Adrenal gland (tissue), 5 donors: ENCODE results near the gene PFKM.

Experiments used
- POLR2A ChIP-seq, 2 donors: fragments of 450-650 bp; IDR thresholded peaks; one replicate each; pipeline ENCODE4 v1.6.1; 2017; ENCODE audit warnings: antibody characterized with exemption in 2 of 2, mild to moderate bottlenecking in 2 of 2, moderate library complexity in 1 of 2
- TF ChIP-seq, protein P1 (sequence below), 6 experiments: fragments of 450-650 bp in 4 of 6; fragments of 200-600 bp in 2 of 6; sonication (generic) in 1 of 6; IDR thresholded peaks; 1 replicate in 5 of 6; 2 replicates in 1 of 6; pipeline versions ENCODE4 v1.5.1 to v1.8.0; 2016 to 2021; ENCODE audit warnings: antibody characterized with exemption in 6 of 6, mild to moderate bottlenecking in 2 of 6, moderate library complexity in 1 of 6
- donor health status: DM: no; HTN: no; CAD: no.

DNA sequence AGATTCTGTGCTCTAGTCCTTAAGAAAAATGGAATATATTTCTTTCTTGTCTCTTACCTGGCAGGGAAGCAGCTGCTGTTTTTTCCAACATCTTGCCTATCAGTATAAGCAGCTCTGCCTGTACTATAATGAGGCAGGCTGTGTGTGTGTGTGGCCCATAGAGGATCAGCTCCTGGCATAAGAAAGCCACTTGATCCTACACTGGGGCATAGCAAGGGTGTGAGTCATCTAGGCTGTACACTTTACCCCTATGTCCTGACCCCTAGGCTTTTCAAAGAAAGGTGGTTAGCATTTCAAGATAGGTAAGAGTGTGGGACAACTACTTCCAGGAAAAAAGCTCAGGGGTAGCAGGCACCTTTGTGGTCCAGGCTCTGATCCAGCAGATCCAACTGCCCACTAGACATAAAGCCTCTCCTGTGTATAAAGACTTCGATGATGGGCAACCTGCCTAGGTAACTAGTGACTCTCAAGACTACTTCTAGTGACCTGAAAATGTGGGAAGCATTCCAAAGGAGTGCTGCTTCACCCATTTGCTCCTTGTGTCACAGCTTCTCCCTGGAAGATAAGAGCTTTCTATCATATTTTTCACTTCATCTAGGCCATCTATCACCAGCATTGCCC lies 8.4 kb upstream of the PFKM start:
- no peak for TF ChIP-seq POLR2A (IDR thresholded peaks at IDR 0.05)
- TF ChIP-seq, protein P1, sequence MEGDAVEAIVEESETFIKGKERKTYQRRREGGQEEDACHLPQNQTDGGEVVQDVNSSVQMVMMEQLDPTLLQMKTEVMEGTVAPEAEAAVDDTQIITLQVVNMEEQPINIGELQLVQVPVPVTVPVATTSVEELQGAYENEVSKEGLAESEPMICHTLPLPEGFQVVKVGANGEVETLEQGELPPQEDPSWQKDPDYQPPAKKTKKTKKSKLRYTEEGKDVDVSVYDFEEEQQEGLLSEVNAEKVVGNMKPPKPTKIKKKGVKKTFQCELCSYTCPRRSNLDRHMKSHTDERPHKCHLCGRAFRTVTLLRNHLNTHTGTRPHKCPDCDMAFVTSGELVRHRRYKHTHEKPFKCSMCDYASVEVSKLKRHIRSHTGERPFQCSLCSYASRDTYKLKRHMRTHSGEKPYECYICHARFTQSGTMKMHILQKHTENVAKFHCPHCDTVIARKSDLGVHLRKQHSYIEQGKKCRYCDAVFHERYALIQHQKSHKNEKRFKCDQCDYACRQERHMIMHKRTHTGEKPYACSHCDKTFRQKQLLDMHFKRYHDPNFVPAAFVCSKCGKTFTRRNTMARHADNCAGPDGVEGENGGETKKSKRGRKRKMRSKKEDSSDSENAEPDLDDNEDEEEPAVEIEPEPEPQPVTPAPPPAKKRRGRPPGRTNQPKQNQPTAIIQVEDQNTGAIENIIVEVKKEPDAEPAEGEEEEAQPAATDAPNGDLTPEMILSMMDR (IDR thresholded peaks at IDR 0.05): no peak
